Mesenchymal stem cell (in vitro differentiated cells and primary cell): ENCODE data around the gene FRYL.

Experiments used
- DNase-seq: peaks from one replicate; pipeline ENCODE4 v3.0.0-alpha.2; 2013
- H2AFZ ChIP-seq: one replicate; pipeline ENCODE4 v1.6.1; 2013; ENCODE audit warnings: low read depth, mild to moderate bottlenecking, control low read depth, inconsistent platforms, low read length, moderate library complexity
- H2AK5ac ChIP-seq: 2 replicates; pipeline ENCODE4 v1.6.1; 2013; ENCODE audit warnings: low read length, moderate library complexity, mild to moderate bottlenecking, inconsistent platforms; ENCODE audit not compliant: severe bottlenecking
- H2BK120ac ChIP-seq: one replicate; pipeline ENCODE4 v1.6.1; 2013; ENCODE audit warnings: low read depth, mild to moderate bottlenecking, inconsistent platforms, low read length, moderate library complexity
- H2BK12ac ChIP-seq, 2 experiments: one replicate each; pipeline ENCODE4 v1.6.1; 2013; ENCODE audit warnings: inconsistent platforms in 2 of 2, low read length in 2 of 2, mild to moderate bottlenecking in 2 of 2, moderate library complexity in 2 of 2, control low read depth in 1 of 2
- H2BK15ac ChIP-seq: one replicate; pipeline ENCODE4 v1.6.1; 2013; ENCODE audit warnings: mild to moderate bottlenecking, low read depth, inconsistent platforms; ENCODE audit not compliant: poor library complexity, severe bottlenecking
- H2BK5ac ChIP-seq: 2 replicates; pipeline ENCODE4 v1.6.1; 2013; ENCODE audit warnings: low read depth, mild to moderate bottlenecking, low read length, control low read depth, inconsistent platforms; ENCODE audit not compliant: poor library complexity, severe bottlenecking
- H3K14ac ChIP-seq, 2 experiments: one replicate each; pipeline ENCODE4 v1.6.1; 2013; ENCODE audit warnings: inconsistent platforms in 2 of 2, low read length in 2 of 2, control low read depth in 1 of 2, mild to moderate bottlenecking in 1 of 2, moderate library complexity in 1 of 2
- H3K18ac ChIP-seq, 2 experiments: one replicate each; pipeline ENCODE4 v1.6.1; 2013; ENCODE audit warnings: inconsistent platforms in 2 of 2, low read length in 2 of 2, control low read depth in 1 of 2, low read depth in 1 of 2, mild to moderate bottlenecking in 1 of 2
- H3K23ac ChIP-seq, 2 experiments: one replicate each; pipeline ENCODE4 v1.6.1; 2013; ENCODE audit warnings: inconsistent platforms in 2 of 2, low read length in 2 of 2, mild to moderate bottlenecking in 2 of 2, moderate library complexity in 2 of 2, control low read depth in 1 of 2
- H3K27ac ChIP-seq: 2 replicates; pipeline ENCODE4 v1.5.1; 2013; ENCODE audit warnings: mild to moderate bottlenecking, moderate library complexity, low read length, control low read depth, inconsistent platforms; ENCODE audit not compliant: poor library complexity, severe bottlenecking
- H3K27me3 ChIP-seq, 2 experiments: 2 replicates each; pipeline versions ENCODE4 v1.6.1 to v1.7.0; 2013; ENCODE audit warnings: low read length in 2 of 2, mild to moderate bottlenecking in 2 of 2, moderate library complexity in 2 of 2, control low read depth in 1 of 2, inconsistent platforms in 1 of 2; ENCODE audit not compliant: control insufficient read depth in 1 of 2, insufficient read depth in 1 of 2
- H3K36me3 ChIP-seq, 2 experiments: 2 replicates each; pipeline versions ENCODE4 v1.6.1 to v1.7.0; 2013; ENCODE audit warnings: low read length in 2 of 2, control low read depth in 1 of 2, inconsistent platforms in 1 of 2, low read depth in 1 of 2, mild to moderate bottlenecking in 1 of 2; ENCODE audit not compliant: insufficient read depth in 2 of 2, control insufficient read depth in 1 of 2
- H3K4ac ChIP-seq, 2 experiments: one replicate each; pipeline ENCODE4 v1.6.1; 2013; ENCODE audit warnings: inconsistent platforms in 2 of 2, low read length in 2 of 2, mild to moderate bottlenecking in 2 of 2, moderate library complexity in 2 of 2, control low read depth in 1 of 2, low read depth in 1 of 2
- H3K4me1 ChIP-seq: 2 replicates; pipeline ENCODE4 v1.6.1; 2013; ENCODE audit warnings: low read depth, low read length, control low read depth; ENCODE audit not compliant: control insufficient read depth, insufficient read depth
- H3K4me2 ChIP-seq: 2 replicates; pipeline ENCODE4 v1.6.1; 2013; ENCODE audit warnings: low read length, mild to moderate bottlenecking, inconsistent platforms; ENCODE audit not compliant: poor library complexity, severe bottlenecking
- H3K4me3 ChIP-seq, 2 experiments: 2 replicates each; pipeline versions ENCODE4 v1.5.1 to v1.7.0; 2013; ENCODE audit warnings: low read length in 2 of 2, mild to moderate bottlenecking in 2 of 2, control low read depth in 1 of 2, low read depth in 1 of 2; ENCODE audit not compliant: insufficient read depth in 1 of 2
- H3K79me1 ChIP-seq: replicated peaks from 2 replicates; pipeline ENCODE4 v1.6.1; 2013; ENCODE audit warnings: mild to moderate bottlenecking, control low read depth, low read length, inconsistent platforms; ENCODE audit not compliant: poor library complexity, severe bottlenecking
- H3K9ac ChIP-seq: 2 replicates; pipeline ENCODE4 v1.7.0; 2013; ENCODE audit warnings: mild to moderate bottlenecking, low read length, moderate library complexity
- H3K9me3 ChIP-seq: 2 replicates; pipeline ENCODE4 v1.7.0; 2013; ENCODE audit warnings: mild to moderate bottlenecking, low read length; ENCODE audit not compliant: control insufficient read depth
- H4K8ac ChIP-seq: one replicate; pipeline ENCODE4 v1.6.1; 2013; ENCODE audit warnings: inconsistent platforms, mild to moderate bottlenecking, low read length, moderate library complexity
- H4K91ac ChIP-seq: one replicate; pipeline ENCODE4 v1.6.1; 2013; ENCODE audit warnings: mild to moderate bottlenecking, low read length, inconsistent platforms
- WGBS: methylation state at CpG from one replicate; pipeline ENCODE4 v1.1.7; 2013; ENCODE audit warnings: mixed read lengths; 5-methylcytosine and 5-hydroxymethylcytosine counted together

Gene FRYL

DNA sequence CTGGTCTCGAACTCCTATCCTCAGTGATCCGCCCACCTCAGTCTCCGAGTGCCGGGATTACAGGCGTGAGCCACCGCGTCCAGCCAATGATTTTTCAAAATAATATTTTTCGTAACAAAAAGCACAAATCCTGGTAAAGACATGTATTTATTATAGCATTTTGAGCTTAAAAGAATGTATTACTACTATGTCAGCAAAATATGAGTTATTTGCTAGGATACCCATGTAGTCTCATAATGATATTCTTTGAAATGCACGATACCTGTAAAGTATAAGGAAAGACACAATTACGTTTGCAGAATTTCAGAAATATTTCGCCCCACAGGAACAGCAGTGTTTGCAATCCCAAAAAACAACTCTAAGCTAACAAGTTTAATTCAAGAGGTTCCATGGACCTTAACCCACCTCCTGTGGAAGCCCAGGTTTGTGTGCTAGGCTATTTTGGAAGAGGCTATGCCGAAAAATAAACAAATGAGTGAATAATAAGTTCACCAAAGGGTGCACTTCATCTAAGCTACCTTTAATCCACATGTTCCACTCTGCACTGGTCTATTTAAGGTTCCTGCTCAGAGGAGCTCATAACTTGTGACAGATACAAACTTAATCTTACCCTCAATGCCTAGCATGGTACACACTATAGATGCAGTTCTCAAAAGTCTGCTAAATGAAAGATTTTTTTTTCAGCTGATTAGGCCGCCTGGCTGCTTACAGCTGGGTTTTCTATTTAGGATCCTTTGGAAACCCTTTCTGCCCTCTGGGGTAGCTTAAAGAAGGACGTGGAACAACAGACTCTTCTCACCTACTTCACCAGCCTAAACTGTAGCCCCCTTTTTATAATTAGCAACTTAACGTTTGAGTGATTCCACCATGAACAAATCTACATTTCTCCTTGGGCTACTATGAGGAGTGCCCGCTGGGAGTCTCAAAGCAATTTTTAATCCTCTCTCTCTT is 5.0 kb downstream of the FRYL start:
- H2AFZ ChIP-seq, result no peak overlapping the region
- H4K91ac ChIP-seq, result no peak overlapping the region
- H3K79me1 ChIP-seq, result no peaks in the 10 kb centered on the region
- H3K23ac ChIP-seq, result no peak overlapping the region
- no peak overlapping the region for H2AK5ac ChIP-seq
- peaks cover 6% of the 10 kb centered on the region for H3K4me1 ChIP-seq
- H4K8ac ChIP-seq, result no peak overlapping the region
- H2BK5ac ChIP-seq, result no peak overlapping the region
- H3K4ac ChIP-seq, result no peak overlapping the region
- WGBS, result 86% methylated on average over 11 of the region's 16 CpGs
- DNase-seq, result no peak
- no peak overlapping the region for H3K27ac ChIP-seq
- no peak overlapping the region for H2BK12ac ChIP-seq
- no peak overlapping the region for H3K14ac ChIP-seq
- no peak overlapping the region for H3K4me2 ChIP-seq
- no peaks in the 10 kb centered on the region for H3K27me3 ChIP-seq
- no peak overlapping the region for H2BK120ac ChIP-seq
- H3K18ac ChIP-seq, result no peak overlapping the region
- no peak overlapping the region for H3K9ac ChIP-seq
- H2BK15ac ChIP-seq, result no peak overlapping the region
- no peaks in the 10 kb centered on the region for H3K9me3 ChIP-seq
- no peak overlapping the region for H3K4me3 ChIP-seq
- H3K36me3 ChIP-seq, result no peaks in the 10 kb centered on the region

GRCh38 chr4:48772556-48772955 is 7.5 kb downstream of the FRYL start:
- Histone ChIP-seq H3K23ac (no peak overlapping the region), H3K4me1 (peaks cover 3% of the 10 kb centered on the region), H3K27me3 (no peaks in the 10 kb centered on the region), H3K4me2 (no peak overlapping the region), H2BK5ac (no peak overlapping the region), H3K9ac (no peak overlapping the region), H3K79me1 (peaks cover 4% of the 10 kb centered on the region), H3K27ac (no peak overlapping the region), H2BK15ac (no peak overlapping the region), H3K9me3 (no peaks in the 10 kb centered on the region), H3K4ac (no peak overlapping the region), H3K18ac (no peak overlapping the region), H3K4me3 (no peak overlapping the region), H3K36me3 (peaks cover 0 to 2% of the 10 kb centered on the region in 2 experiments), H2BK12ac (no peak overlapping the region), H2AK5ac (no peak overlapping the region), H4K8ac (no peak overlapping the region), H2BK120ac (no peak overlapping the region), H2AFZ (no peak overlapping the region), H4K91ac (no peak overlapping the region), H3K14ac (no peak overlapping the region)
- DNase-seq, result no peak
- 96% methylated on average over 3 of the region's 3 CpGs for WGBS

GRCh38 chr4:48767055-48767929 is 12.8 kb downstream of the FRYL start:
- peaks cover 0 to 3% of the 10 kb centered on the region in 2 experiments for H3K36me3 ChIP-seq
- peaks cover 8% of the 10 kb centered on the region for H3K79me1 ChIP-seq
- H3K9me3 ChIP-seq, result no peaks in the 10 kb centered on the region
- no peak overlapping the region for H2BK5ac ChIP-seq
- no peak overlapping the region for H2BK15ac ChIP-seq
- H4K8ac ChIP-seq, result peak overlapping the region; percentile 49
- H3K27me3 ChIP-seq, result no peaks in the 10 kb centered on the region
- no peak overlapping the region for H3K18ac ChIP-seq
- H3K4me1 ChIP-seq, result peaks cover 2% of the 10 kb centered on the region
- H3K4me2 ChIP-seq, result no peak overlapping the region
- no peak for DNase-seq
- no peak overlapping the region for H2BK120ac ChIP-seq
- no peak overlapping the region for H3K4me3 ChIP-seq
- no peak overlapping the region for H3K14ac ChIP-seq
- no peak overlapping the region for H3K27ac ChIP-seq
- H3K4ac ChIP-seq, result no peak overlapping the region
- H4K91ac ChIP-seq, result no peak overlapping the region
- no peak overlapping the region for H2AFZ ChIP-seq
- no peak overlapping the region for H3K9ac ChIP-seq
- peak overlapping the region in 1 of 2 experiments; percentile 83 for H3K23ac ChIP-seq
- 98% methylated on average over 10 of the region's 12 CpGs for WGBS
- no peak overlapping the region for H2BK12ac ChIP-seq
- no peak overlapping the region for H2AK5ac ChIP-seq
